HG03066 (cell line): ENCODE results near the gene PSMB11.
"Not testable (repeated sequence)": the region's sequence is repeated elsewhere in the genome, so short reads cannot be mapped to it uniquely, and the experiment has no call there.

Experiments used
- ATAC-seq: cut with Tn5 transposase; IDR thresholded peaks from one replicate; pipeline ENCODE4 v1.9.1; 2021; ENCODE audit warnings: low read depth; ENCODE audit not compliant: unreplicated experiment

Gene PSMB11

GRCh38 chr14:23013054-23013748 is 28.8 kb upstream of the PSMB11 start:
- ATAC-seq = no peak

- not testable (repeated sequence) for ATAC-seq
Observed at GRCh38 chr14:23013749-23014054, 28.3 kb upstream of the PSMB11 start.

- no peak for ATAC-seq
Observed at GRCh38 chr14:23015618-23016017, 26.4 kb upstream of the PSMB11 start.

- ATAC-seq = no peak
Observed at GRCh38 chr14:23017091-23017490, 24.9 kb upstream of the PSMB11 start.

GRCh38 chr14:23018107-23018506 is 23.9 kb upstream of the PSMB11 start:
- ATAC-seq = no peak

GRCh38 chr14:23020143-23021128 is 21.6 kb upstream of the PSMB11 start:
- no peak for ATAC-seq

- ATAC-seq = no peak
Observed at GRCh38 chr14:23021434-23021833, 20.6 kb upstream of the PSMB11 start.

- ATAC-seq = no peak
Observed at GRCh38 chr14:23021889-23022442, 20.0 kb upstream of the PSMB11 start.

- ATAC-seq = no peak
Observed at GRCh38 chr14:23023022-23023794, 18.8 kb upstream of the PSMB11 start.

- no peak for ATAC-seq
Observed at GRCh38 chr14:23023795-23024152, 18.2 kb upstream of the PSMB11 start.

GRCh38 chr14:23024612-23025075 is 17.4 kb upstream of the PSMB11 start:
- no peak for ATAC-seq

- no peak for ATAC-seq
Observed at GRCh38 chr14:23025151-23025814, 16.7 kb upstream of the PSMB11 start.

GRCh38 chr14:23028799-23029198 is 13.2 kb upstream of the PSMB11 start:
- ATAC-seq = no peak

- no peak for ATAC-seq
Observed at GRCh38 chr14:23030936-23031335, 11.1 kb upstream of the PSMB11 start.

- no peak for ATAC-seq
Observed at GRCh38 chr14:23033251-23033727, 8.7 kb upstream of the PSMB11 start.

- ATAC-seq = no peak
Observed at GRCh38 chr14:23033801-23034497, 8.1 kb upstream of the PSMB11 start.

- peak; percentile 90 for ATAC-seq
Observed at GRCh38 chr14:23034498-23035302, 7.3 kb upstream of the PSMB11 start, which contains the start of gene PSMB5. TSS of gene PSMB5 (minus strand) at chr14:23034900. CDS start at chr14:23034881, 19 bp downstream.

GRCh38 chr14:23035303-23036144 is 6.5 kb upstream of the PSMB11 start:
- ATAC-seq = no peak
